ENCODE results near the gene KRT33B. TPM values are rescaled to one million over a fixed set of nuclear protein-coding genes. Genes with fewer than 3 reads are reported as not detected.

The KRT33B gene
- total RNA-seq, 1 experiment from 2014 or later, result not detected

GRCh38 chr17:41413353-41413957 is 43.8 kb upstream of the KRT33B start:
- no peak for DNase-seq
- Histone ChIP-seq H2AFZ (ENCODE audit: low read length) (no peak overlapping the region), H3K36me3 (ENCODE audit: insufficient read depth, low read length) (no peaks in the 10 kb centered on the region), H3K79me2 (ENCODE audit: low read length) (no peaks in the 10 kb centered on the region), H4K20me1 (ENCODE audit: insufficient read depth, low read depth, low read length) (no peaks in the 10 kb centered on the region), H3K9me3 (ENCODE audit: low read length) (no peaks in the 10 kb centered on the region), H3K4me2 (ENCODE audit: low read depth, low read length, poor library complexity, severe bottlenecking) (no peak overlapping the region), H3K9ac (ENCODE audit: low read length) (no peak overlapping the region), H3K9me2 (replicated peaks; ENCODE audit: insufficient read depth, low read length) (no peaks in the 10 kb centered on the region), H3K4me3 (ENCODE audit: low read length) (no peak overlapping the region), H3K4me1 (ENCODE audit: low read length) (no peaks in the 10 kb centered on the region), H3K27me3 (ENCODE audit: low read length) (no peaks in the 10 kb centered on the region), H3K27ac (ENCODE audit: low read length) (no peak overlapping the region)

GRCh38 chr17:41411072-41411840 is 41.6 kb upstream of the KRT33B start:
- Histone ChIP-seq H3K9me2 (replicated peaks; ENCODE audit: insufficient read depth, low read length) (no peaks in the 10 kb centered on the region), H3K9ac (ENCODE audit: low read length) (no peak overlapping the region), H3K27ac (ENCODE audit: low read length) (no peak overlapping the region), H3K4me2 (ENCODE audit: low read depth, low read length, poor library complexity, severe bottlenecking) (no peak overlapping the region), H3K36me3 (ENCODE audit: insufficient read depth, low read length) (no peaks in the 10 kb centered on the region), H4K20me1 (ENCODE audit: insufficient read depth, low read depth, low read length) (no peaks in the 10 kb centered on the region), H3K4me1 (ENCODE audit: low read length) (no peaks in the 10 kb centered on the region), H3K79me2 (ENCODE audit: low read length) (no peaks in the 10 kb centered on the region), H2AFZ (ENCODE audit: low read length) (no peak overlapping the region), H3K4me3 (ENCODE audit: low read length) (no peak overlapping the region), H3K9me3 (ENCODE audit: low read length) (no peaks in the 10 kb centered on the region), H3K27me3 (ENCODE audit: low read length) (no peaks in the 10 kb centered on the region)
- no peak for DNase-seq

- Histone ChIP-seq H3K27me3 (ENCODE audit: low read length) (no peaks in the 10 kb centered on the region), H4K20me1 (ENCODE audit: insufficient read depth, low read depth, low read length) (no peaks in the 10 kb centered on the region), H3K9me3 (ENCODE audit: low read length) (no peaks in the 10 kb centered on the region), H3K4me3 (ENCODE audit: low read length) (no peak overlapping the region), H3K4me1 (ENCODE audit: low read length) (no peaks in the 10 kb centered on the region), H3K36me3 (ENCODE audit: insufficient read depth, low read length) (no peaks in the 10 kb centered on the region), H2AFZ (ENCODE audit: low read length) (no peak overlapping the region), H3K27ac (ENCODE audit: low read length) (no peak overlapping the region), H3K4me2 (ENCODE audit: low read depth, low read length, poor library complexity, severe bottlenecking) (no peak overlapping the region), H3K79me2 (ENCODE audit: low read length) (no peaks in the 10 kb centered on the region), H3K9me2 (replicated peaks; ENCODE audit: insufficient read depth, low read length) (no peaks in the 10 kb centered on the region), H3K9ac (ENCODE audit: low read length) (no peak overlapping the region)
- no peak for DNase-seq
Measured at GRCh38 chr17:41407226-41407625, 37.6 kb upstream of the KRT33B start.

- no peak overlapping the region for H3K4me3 ChIP-seq (ENCODE audit: low read length)
- DNase-seq, result no peak
- no peak overlapping the region for H2AFZ ChIP-seq (ENCODE audit: low read length)
- no peaks in the 10 kb centered on the region for H3K9me2 ChIP-seq (replicated peaks; ENCODE audit: insufficient read depth, low read length)
- no peaks in the 10 kb centered on the region for H3K27me3 ChIP-seq (ENCODE audit: low read length)
- H3K9me3 ChIP-seq (ENCODE audit: low read length), result no peaks in the 10 kb centered on the region
- no peak overlapping the region for H3K4me2 ChIP-seq (ENCODE audit: low read depth, low read length, poor library complexity, severe bottlenecking)
- H4K20me1 ChIP-seq (ENCODE audit: insufficient read depth, low read depth, low read length), result no peaks in the 10 kb centered on the region
- H3K9ac ChIP-seq (ENCODE audit: low read length), result no peak overlapping the region
- no peaks in the 10 kb centered on the region for H3K79me2 ChIP-seq (ENCODE audit: low read length)
- H3K36me3 ChIP-seq (ENCODE audit: insufficient read depth, low read length), result no peaks in the 10 kb centered on the region
- H3K27ac ChIP-seq (ENCODE audit: low read length), result no peak overlapping the region
- H3K4me1 ChIP-seq (ENCODE audit: low read length), result no peaks in the 10 kb centered on the region
Measured at GRCh38 chr17:41406205-41406604, 36.6 kb upstream of the KRT33B start.

- Histone ChIP-seq H3K4me2 (ENCODE audit: low read depth, low read length, poor library complexity, severe bottlenecking) (no peak overlapping the region), H4K20me1 (ENCODE audit: insufficient read depth, low read depth, low read length) (no peaks in the 10 kb centered on the region), H3K4me3 (ENCODE audit: low read length) (no peak overlapping the region), H3K79me2 (ENCODE audit: low read length) (no peaks in the 10 kb centered on the region), H2AFZ (ENCODE audit: low read length) (no peak overlapping the region), H3K9me3 (ENCODE audit: low read length) (no peaks in the 10 kb centered on the region), H3K27ac (ENCODE audit: low read length) (no peak overlapping the region), H3K36me3 (ENCODE audit: insufficient read depth, low read length) (no peaks in the 10 kb centered on the region), H3K9me2 (replicated peaks; ENCODE audit: insufficient read depth, low read length) (no peaks in the 10 kb centered on the region), H3K4me1 (ENCODE audit: low read length) (no peaks in the 10 kb centered on the region), H3K9ac (ENCODE audit: low read length) (no peak overlapping the region), H3K27me3 (ENCODE audit: low read length) (no peaks in the 10 kb centered on the region)
- DNase-seq, result no peak
Measured at GRCh38 chr17:41404024-41404671, 34.5 kb upstream of the KRT33B start.

- Histone ChIP-seq H3K4me2 (ENCODE audit: low read depth, low read length, poor library complexity, severe bottlenecking) (no peak overlapping the region), H3K79me2 (ENCODE audit: low read length) (no peaks in the 10 kb centered on the region), H3K9ac (ENCODE audit: low read length) (no peak overlapping the region), H3K27ac (ENCODE audit: low read length) (no peak overlapping the region), H3K27me3 (ENCODE audit: low read length) (no peaks in the 10 kb centered on the region), H3K4me1 (ENCODE audit: low read length) (no peaks in the 10 kb centered on the region), H3K9me2 (replicated peaks; ENCODE audit: insufficient read depth, low read length) (no peaks in the 10 kb centered on the region), H2AFZ (ENCODE audit: low read length) (no peak overlapping the region), H3K9me3 (ENCODE audit: low read length) (no peaks in the 10 kb centered on the region), H4K20me1 (ENCODE audit: insufficient read depth, low read depth, low read length) (no peaks in the 10 kb centered on the region), H3K36me3 (ENCODE audit: insufficient read depth, low read length) (no peaks in the 10 kb centered on the region), H3K4me3 (ENCODE audit: low read length) (no peak overlapping the region)
- no peak for DNase-seq
Measured at GRCh38 chr17:41403404-41404023, 33.9 kb upstream of the KRT33B start.

- Histone ChIP-seq H3K4me1 (ENCODE audit: low read length) (no peaks in the 10 kb centered on the region), H3K27ac (ENCODE audit: low read length) (no peak overlapping the region), H3K79me2 (ENCODE audit: low read length) (no peaks in the 10 kb centered on the region), H4K20me1 (ENCODE audit: insufficient read depth, low read depth, low read length) (no peaks in the 10 kb centered on the region), H3K9ac (ENCODE audit: low read length) (no peak overlapping the region), H3K9me2 (replicated peaks; ENCODE audit: insufficient read depth, low read length) (no peaks in the 10 kb centered on the region), H3K9me3 (ENCODE audit: low read length) (no peaks in the 10 kb centered on the region), H3K36me3 (ENCODE audit: insufficient read depth, low read length) (no peaks in the 10 kb centered on the region), H3K4me3 (ENCODE audit: low read length) (no peak overlapping the region), H3K27me3 (ENCODE audit: low read length) (no peaks in the 10 kb centered on the region), H3K4me2 (ENCODE audit: low read depth, low read length, poor library complexity, severe bottlenecking) (no peak overlapping the region), H2AFZ (ENCODE audit: low read length) (no peak overlapping the region)
- no peak for DNase-seq
Measured at GRCh38 chr17:41402161-41402560, 32.5 kb upstream of the KRT33B start.

GRCh38 chr17:41396996-41397660 is 27.5 kb upstream of the KRT33B start, which contains the start of gene KRT31:
Gene KRT31 (minus strand): TSS chr17:41397608. CDS start chr17:41397539, 69 bp downstream.
- no peaks in the 10 kb centered on the region for H3K9me2 ChIP-seq (replicated peaks; ENCODE audit: insufficient read depth, low read length)
- DNase-seq, result no peak
- H3K36me3 ChIP-seq (ENCODE audit: insufficient read depth, low read length), result no peaks in the 10 kb centered on the region
- no peaks in the 10 kb centered on the region for H4K20me1 ChIP-seq (ENCODE audit: insufficient read depth, low read depth, low read length)
- H3K27me3 ChIP-seq (ENCODE audit: low read length), result no peaks in the 10 kb centered on the region
- H3K9me3 ChIP-seq (ENCODE audit: low read length), result no peaks in the 10 kb centered on the region
- H3K4me3 ChIP-seq (ENCODE audit: low read length), result no peak within 1 kb of the TSS
- no peak within 1 kb of the TSS for H3K27ac ChIP-seq (ENCODE audit: low read length)
- H3K4me1 ChIP-seq (ENCODE audit: low read length), result no peaks in the 10 kb centered on the region
- H3K9ac ChIP-seq (ENCODE audit: low read length), result no peak within 1 kb of the TSS
- no peak within 1 kb of the TSS for H3K4me2 ChIP-seq (ENCODE audit: low read depth, low read length, poor library complexity, severe bottlenecking)
- no peaks in the 10 kb centered on the region for H3K79me2 ChIP-seq (ENCODE audit: low read length)
- no peak within 1 kb of the TSS for H2AFZ ChIP-seq (ENCODE audit: low read length)

Measured in Karpas-422 (cell line).